GM21576 (cell line): ENCODE results near the gene NBPF6.
"Not testable (repeated sequence)": the region's sequence is repeated elsewhere in the genome, so short reads cannot be mapped to it uniquely, and the experiment has no call there.

Source experiments
- ATAC-seq: cut with Tn5 transposase; IDR thresholded peaks from one replicate; pipeline ENCODE4 v1.9.1; 2021; ENCODE audit warnings: mild to moderate bottlenecking, moderate library complexity; ENCODE audit not compliant: unreplicated experiment

The NBPF6 gene

GRCh38 chr1:108450043-108450442 is at the start of gene NBPF6:
TSS of gene NBPF6 (plus strand) at chr1:108450343. CDS start at chr1:108450602, 259 bp downstream.
- ATAC-seq: not testable (repeated sequence)

- ATAC-seq: not testable (repeated sequence)
Measured at GRCh38 chr1:108411098-108411833, 38.9 kb upstream of the NBPF6 start.

GRCh38 chr1:108420129-108420528 is 30.0 kb upstream of the NBPF6 start:
- ATAC-seq: not testable (repeated sequence)

GRCh38 chr1:108421061-108421916 is 28.9 kb upstream of the NBPF6 start:
- ATAC-seq: peak; percentile 77

GRCh38 chr1:108426877-108427276 is 23.3 kb upstream of the NBPF6 start:
- not testable (repeated sequence) for ATAC-seq

GRCh38 chr1:108432002-108432401 is 18.1 kb upstream of the NBPF6 start:
- ATAC-seq: not testable (repeated sequence)

GRCh38 chr1:108433404-108433803 is 16.7 kb upstream of the NBPF6 start:
- not testable (repeated sequence) for ATAC-seq

- ATAC-seq: peak; percentile 82
Measured at GRCh38 chr1:108438536-108438935, 11.6 kb upstream of the NBPF6 start.

- ATAC-seq: not testable (repeated sequence)
Measured at GRCh38 chr1:108454521-108454920, 4.4 kb downstream of the NBPF6 start.

GRCh38 chr1:108458661-108459060 is 8.5 kb downstream of the NBPF6 start:
- not testable (repeated sequence) for ATAC-seq

- not testable (repeated sequence) for ATAC-seq
Measured at GRCh38 chr1:108461758-108462157, 11.6 kb downstream of the NBPF6 start.

GRCh38 chr1:108463962-108464361 is 13.8 kb downstream of the NBPF6 start:
- ATAC-seq: not testable (repeated sequence)

- ATAC-seq: not testable (repeated sequence)
Measured at GRCh38 chr1:108466166-108466565, 16.0 kb downstream of the NBPF6 start.

GRCh38 chr1:108467155-108467554 is 17.0 kb downstream of the NBPF6 start:
- not testable (repeated sequence) for ATAC-seq

GRCh38 chr1:108470750-108471149 is 20.6 kb downstream of the NBPF6 start:
- not testable (repeated sequence) for ATAC-seq

- ATAC-seq: not testable (repeated sequence)
Measured at GRCh38 chr1:108474516-108474915, 24.4 kb downstream of the NBPF6 start.

GRCh38 chr1:108478429-108479015 is 28.4 kb downstream of the NBPF6 start:
- ATAC-seq: no peak

GRCh38 chr1:108482708-108483107 is 32.6 kb downstream of the NBPF6 start:
- no peak for ATAC-seq

GRCh38 chr1:108485990-108486389 is 35.8 kb downstream of the NBPF6 start:
- not testable (repeated sequence) for ATAC-seq

GRCh38 chr1:108486707-108487106 is 36.6 kb downstream of the NBPF6 start:
- not testable (repeated sequence) for ATAC-seq

- ATAC-seq: not testable (repeated sequence)
Measured at GRCh38 chr1:108495008-108495407, 44.9 kb downstream of the NBPF6 start.
